ENCODE results near the gene PPP2CA. TPM values are rescaled to one million over a fixed set of nuclear protein-coding genes. Genes with fewer than 3 reads are reported as not detected.
A peak's percentile ranks its signal among the peaks of the same experiment; 100 is the strongest.

PPP2CA gene
- total RNA-seq, 4 donors from 2014 or later = 89.0 to 142 (median 115) TPM

GRCh38 chr5:134245692-134246091 is 19.8 kb upstream of the PPP2CA start:
- H3K4me3 ChIP-seq = no peak overlapping the region
- H3K36me3 ChIP-seq = no peaks in the 10 kb centered on the region
- intact Hi-C loops (cut with DNase I) = no loop called here
- 88% methylated on average over 2 of the region's 2 CpGs for WGBS
- TF ChIP-seq EP300 (IDR thresholded peaks at IDR 0.05) = no peak
- TF ChIP-seq, protein P1, sequence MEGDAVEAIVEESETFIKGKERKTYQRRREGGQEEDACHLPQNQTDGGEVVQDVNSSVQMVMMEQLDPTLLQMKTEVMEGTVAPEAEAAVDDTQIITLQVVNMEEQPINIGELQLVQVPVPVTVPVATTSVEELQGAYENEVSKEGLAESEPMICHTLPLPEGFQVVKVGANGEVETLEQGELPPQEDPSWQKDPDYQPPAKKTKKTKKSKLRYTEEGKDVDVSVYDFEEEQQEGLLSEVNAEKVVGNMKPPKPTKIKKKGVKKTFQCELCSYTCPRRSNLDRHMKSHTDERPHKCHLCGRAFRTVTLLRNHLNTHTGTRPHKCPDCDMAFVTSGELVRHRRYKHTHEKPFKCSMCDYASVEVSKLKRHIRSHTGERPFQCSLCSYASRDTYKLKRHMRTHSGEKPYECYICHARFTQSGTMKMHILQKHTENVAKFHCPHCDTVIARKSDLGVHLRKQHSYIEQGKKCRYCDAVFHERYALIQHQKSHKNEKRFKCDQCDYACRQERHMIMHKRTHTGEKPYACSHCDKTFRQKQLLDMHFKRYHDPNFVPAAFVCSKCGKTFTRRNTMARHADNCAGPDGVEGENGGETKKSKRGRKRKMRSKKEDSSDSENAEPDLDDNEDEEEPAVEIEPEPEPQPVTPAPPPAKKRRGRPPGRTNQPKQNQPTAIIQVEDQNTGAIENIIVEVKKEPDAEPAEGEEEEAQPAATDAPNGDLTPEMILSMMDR (IDR thresholded peaks at IDR 0.05) = no peak
- TF ChIP-seq POLR2A (IDR thresholded peaks at IDR 0.05; ENCODE audit: low read depth) = no peak
- TF ChIP-seq POLR2AphosphoS5 (IDR thresholded peaks at IDR 0.05) = no peak
- peak; percentile 17 for DNase-seq (ENCODE audit: extremely low spot score)
- no peaks in the 10 kb centered on the region for H3K9me3 ChIP-seq
- H3K4me1 ChIP-seq = peaks cover 12 to 20% (median 16%) of the 10 kb centered on the region in 4 donors
- H3K27me3 ChIP-seq = no peaks in the 10 kb centered on the region
- H3K27ac ChIP-seq (replicated peaks in 1 of 4) = peak overlapping the region in 1 of 4 donors; percentile 43

DNA sequence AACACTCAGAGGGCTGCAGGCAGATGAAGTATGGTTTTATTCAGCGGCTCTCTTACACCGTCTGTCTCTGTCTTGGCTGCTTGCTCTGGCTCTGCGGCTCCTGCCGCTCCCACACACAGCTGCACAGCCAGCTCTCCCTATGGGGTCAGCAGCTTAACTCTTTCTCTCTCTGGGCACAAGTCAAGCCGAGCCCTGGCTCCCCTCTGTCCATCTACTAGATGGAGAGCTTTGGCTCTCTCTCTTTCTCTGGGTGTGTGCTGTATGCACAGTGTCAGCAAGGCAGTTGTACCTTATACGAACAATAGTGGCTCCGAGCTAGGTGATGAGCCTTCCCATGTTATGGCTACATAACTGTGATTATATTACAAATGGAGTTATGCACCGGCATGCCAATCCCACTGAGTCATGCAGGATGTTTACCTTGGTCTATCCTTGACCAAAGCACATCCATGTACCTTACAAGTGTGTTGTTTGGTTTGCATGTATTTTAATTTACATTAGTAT is 19.3 kb upstream of the PPP2CA start:
- Histone ChIP-seq H3K9me3 (no peaks in the 10 kb centered on the region), H3K4me1 (peaks cover 17 to 26% (median 21%) of the 10 kb centered on the region in 4 donors), H3K27me3 (no peaks in the 10 kb centered on the region), H3K4me3 (no peak overlapping the region), H3K27ac (replicated peaks in 1 of 4) (peak overlapping the region in 2 of 4 donors; percentile 38 to 43), H3K36me3 (no peaks in the 10 kb centered on the region)
- intact Hi-C loops (cut with DNase I) = no loop called here
- no peak for DNase-seq (ENCODE audit: extremely low spot score)
- WGBS = 34% methylated on average over 8 of the region's 8 CpGs
- TF ChIP-seq, protein P1 (IDR thresholded peaks at IDR 0.05) = no peak
- no peak for TF ChIP-seq EP300 (IDR thresholded peaks at IDR 0.05)
- TF ChIP-seq POLR2A (IDR thresholded peaks at IDR 0.05; ENCODE audit: low read depth) = no peak
- no peak for TF ChIP-seq POLR2AphosphoS5 (IDR thresholded peaks at IDR 0.05)

- Histone ChIP-seq H3K36me3 (no peaks in the 10 kb centered on the region), H3K27me3 (no peaks in the 10 kb centered on the region), H3K9me3 (no peaks in the 10 kb centered on the region), H3K4me1 (peaks cover 22 to 31% (median 25%) of the 10 kb centered on the region in 4 donors), H3K27ac (replicated peaks in 1 of 4) (no peak overlapping the region), H3K4me3 (no peak overlapping the region)
- 73% methylated on average over 5 of the region's 5 CpGs for WGBS
- DNase-seq (ENCODE audit: extremely low spot score) = no peak
- intact Hi-C loops (cut with DNase I) = no loop called here
- TF ChIP-seq, protein P1 (IDR thresholded peaks at IDR 0.05) = no peak
- TF ChIP-seq EP300 (IDR thresholded peaks at IDR 0.05) (no peak), POLR2A (IDR thresholded peaks at IDR 0.05; ENCODE audit: low read depth) (no peak), POLR2AphosphoS5 (IDR thresholded peaks at IDR 0.05) (no peak)
These were observed 16.3 kb upstream of the PPP2CA start for GRCh38 chr5:134242146-134242545.

DNA sequence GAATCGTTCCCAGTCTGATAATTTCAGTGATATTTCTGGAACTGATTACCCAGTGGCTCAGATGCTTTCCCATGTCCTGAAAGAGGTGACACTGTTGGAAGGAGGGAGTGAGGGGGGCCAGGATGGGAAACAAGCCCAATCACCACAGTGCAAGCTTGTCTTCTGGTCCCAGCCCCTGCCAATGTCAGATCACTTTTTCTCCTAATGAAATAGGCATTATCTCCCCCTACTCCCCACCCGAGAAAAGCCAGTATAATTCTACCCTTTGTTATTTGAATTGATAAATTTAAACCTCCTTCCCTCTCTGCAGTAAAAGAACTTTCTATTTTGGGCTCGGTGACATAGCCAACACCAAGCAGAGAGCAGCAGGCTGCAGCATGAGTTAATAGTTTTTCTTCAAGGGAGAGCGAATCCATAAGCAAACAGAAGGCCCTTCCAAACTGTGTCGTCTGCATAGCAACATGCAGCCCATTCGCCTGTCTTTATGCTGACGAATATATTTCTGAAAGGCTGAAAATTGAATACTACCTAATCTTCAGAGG is 14.6 kb upstream of the PPP2CA start:
- no peaks in the 10 kb centered on the region for H3K9me3 ChIP-seq
- TF ChIP-seq EP300 (IDR thresholded peaks at IDR 0.05) (no peak), POLR2A (IDR thresholded peaks at IDR 0.05; ENCODE audit: low read depth) (no peak), POLR2AphosphoS5 (IDR thresholded peaks at IDR 0.05) (no peak)
- TF ChIP-seq, protein P1 (IDR thresholded peaks at IDR 0.05) = no peak
- H3K27ac ChIP-seq (replicated peaks in 1 of 4) = peak overlapping the region; percentile 58 to 69 (median 64)
- DNase-seq (ENCODE audit: extremely low spot score) = no peak
- intact Hi-C loops (cut with DNase I) = no loop called here
- no peaks in the 10 kb centered on the region for H3K36me3 ChIP-seq
- H3K4me3 ChIP-seq = peak overlapping the region in 2 of 4 donors; percentile 6 to 13
- H3K4me1 ChIP-seq = peaks cover 31 to 41% (median 35%) of the 10 kb centered on the region in 4 donors
- H3K27me3 ChIP-seq = no peaks in the 10 kb centered on the region
- WGBS = 20% methylated on average over 7 of the region's 7 CpGs
